GM12801 (cell line): Measurements from ENCODE around the gene CEACAM5.

Experiments used
- TF ChIP-seq, protein P1 (sequence below): IDR thresholded peaks from one replicate; pipeline ENCODE4 v1.5.1; 2011; ENCODE audit warnings: control low read depth; ENCODE audit not compliant: insufficient read length; ENCODE audit errors: extremely low read depth

Gene CEACAM5

DNA sequence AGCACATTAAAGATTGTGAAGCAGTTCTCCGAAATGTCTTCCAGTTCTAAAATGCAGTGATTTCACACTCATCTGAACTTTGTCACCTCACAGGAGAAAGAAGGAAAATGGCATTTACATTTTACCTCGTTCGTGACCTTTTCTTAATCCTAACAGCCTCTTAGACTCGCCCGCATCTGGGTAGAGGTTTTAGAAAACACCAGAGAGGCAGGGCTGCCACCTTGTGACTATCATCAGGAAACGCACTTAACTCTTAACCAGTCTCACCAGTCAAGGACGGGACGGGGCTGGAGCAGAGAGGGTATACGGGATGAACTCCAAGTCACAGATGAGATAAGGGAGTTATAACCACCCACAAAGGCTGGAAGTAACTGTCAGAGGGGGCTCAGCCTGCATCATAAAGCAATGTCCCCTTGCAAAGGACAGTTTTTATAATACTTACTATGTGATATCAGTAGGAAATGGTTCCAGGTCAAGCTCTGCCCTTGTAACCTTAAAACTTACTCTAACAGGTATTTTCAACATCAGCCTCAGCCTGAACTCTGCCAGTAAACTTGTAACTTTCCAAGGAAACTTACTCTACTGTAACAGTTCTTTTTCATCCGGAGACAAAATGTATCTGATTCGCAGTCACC lies 38.3 kb downstream of the CEACAM5 start:
- TF ChIP-seq, protein P1, sequence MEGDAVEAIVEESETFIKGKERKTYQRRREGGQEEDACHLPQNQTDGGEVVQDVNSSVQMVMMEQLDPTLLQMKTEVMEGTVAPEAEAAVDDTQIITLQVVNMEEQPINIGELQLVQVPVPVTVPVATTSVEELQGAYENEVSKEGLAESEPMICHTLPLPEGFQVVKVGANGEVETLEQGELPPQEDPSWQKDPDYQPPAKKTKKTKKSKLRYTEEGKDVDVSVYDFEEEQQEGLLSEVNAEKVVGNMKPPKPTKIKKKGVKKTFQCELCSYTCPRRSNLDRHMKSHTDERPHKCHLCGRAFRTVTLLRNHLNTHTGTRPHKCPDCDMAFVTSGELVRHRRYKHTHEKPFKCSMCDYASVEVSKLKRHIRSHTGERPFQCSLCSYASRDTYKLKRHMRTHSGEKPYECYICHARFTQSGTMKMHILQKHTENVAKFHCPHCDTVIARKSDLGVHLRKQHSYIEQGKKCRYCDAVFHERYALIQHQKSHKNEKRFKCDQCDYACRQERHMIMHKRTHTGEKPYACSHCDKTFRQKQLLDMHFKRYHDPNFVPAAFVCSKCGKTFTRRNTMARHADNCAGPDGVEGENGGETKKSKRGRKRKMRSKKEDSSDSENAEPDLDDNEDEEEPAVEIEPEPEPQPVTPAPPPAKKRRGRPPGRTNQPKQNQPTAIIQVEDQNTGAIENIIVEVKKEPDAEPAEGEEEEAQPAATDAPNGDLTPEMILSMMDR, result no peak

DNA sequence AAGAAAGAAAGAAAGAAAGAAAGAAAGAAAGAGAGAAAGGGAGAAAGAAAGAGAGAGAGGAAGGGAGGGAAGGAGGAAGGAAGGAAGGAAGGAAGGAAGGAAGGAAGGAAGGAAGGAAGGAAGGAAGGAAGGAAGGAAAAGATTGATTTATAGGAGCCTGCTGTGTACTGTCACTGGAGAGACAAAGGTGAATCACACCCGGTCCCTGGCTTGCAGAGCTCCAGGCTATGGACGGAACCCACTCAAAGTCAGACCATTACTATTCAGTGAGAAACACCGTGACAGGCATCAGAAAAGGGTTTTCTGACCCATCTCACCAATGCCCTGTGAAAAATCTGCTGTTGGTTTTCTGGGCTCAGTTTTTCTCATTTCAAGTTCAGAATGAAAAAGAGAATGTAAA lies 39.6 kb downstream of the CEACAM5 start:
- TF ChIP-seq, protein P1, result no peak

GRCh38 chr19:41753159-41753558 lies 44.7 kb downstream of the CEACAM5 start:
- TF ChIP-seq, protein P1, result no peak

GRCh38 chr19:41753936-41754529 lies 45.6 kb downstream of the CEACAM5 start:
- TF ChIP-seq, protein P1, result no peak

DNA sequence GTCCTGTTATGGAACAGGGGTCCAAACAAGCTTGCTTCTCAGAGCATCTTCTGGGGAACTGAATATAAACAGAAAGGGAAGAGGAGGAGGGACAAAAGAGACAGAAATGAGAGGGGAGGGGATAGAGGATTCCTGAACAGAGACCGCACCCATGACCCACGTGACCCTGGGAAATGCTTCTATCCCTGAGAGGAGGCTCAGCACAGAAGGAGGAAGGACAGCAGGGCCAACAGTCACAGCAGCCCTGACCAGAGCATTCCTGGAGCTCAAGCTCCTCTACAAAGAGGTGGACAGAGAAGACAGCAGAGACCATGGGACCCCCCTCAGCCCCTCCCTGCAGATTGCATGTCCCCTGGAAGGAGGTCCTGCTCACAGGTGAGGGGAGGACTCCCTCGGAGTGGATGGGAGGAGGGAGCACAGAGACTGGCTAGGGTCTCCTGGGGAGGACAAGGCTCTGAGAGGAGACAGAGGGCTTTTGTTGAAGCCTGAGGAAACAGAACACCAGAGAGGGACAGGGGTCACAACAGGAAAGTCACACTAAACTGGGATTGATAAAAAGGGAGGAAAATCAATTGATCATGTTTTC lies 47.0 kb downstream of the CEACAM5 start, which contains the start of gene CEACAM6:
TSS of gene CEACAM6 (plus strand) at position 203 of the 586 bp plus-strand sequence. CDS start at position 312, 109 bp downstream.
- TF ChIP-seq, protein P1, result no peak

DNA sequence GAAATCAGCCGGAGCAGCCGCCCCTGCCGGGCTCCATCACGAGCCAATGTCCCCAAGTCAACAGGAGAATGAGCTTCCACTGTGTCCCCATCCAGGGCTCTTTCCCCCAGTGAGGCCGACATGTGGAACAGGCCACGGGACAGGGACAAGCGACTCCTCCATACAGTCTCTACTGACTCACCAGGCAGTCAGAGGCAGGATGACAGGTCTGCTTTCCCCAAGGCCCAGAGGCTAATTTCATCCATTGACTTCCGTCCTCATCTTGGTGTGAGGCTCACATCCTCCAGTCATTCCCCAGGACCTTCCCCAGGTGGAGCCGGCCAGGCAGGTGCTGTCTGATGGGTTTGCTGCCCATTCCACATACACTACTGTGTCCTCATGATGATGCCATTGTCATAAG lies 50.4 kb downstream of the CEACAM5 start:
- TF ChIP-seq, protein P1, result no peak

DNA sequence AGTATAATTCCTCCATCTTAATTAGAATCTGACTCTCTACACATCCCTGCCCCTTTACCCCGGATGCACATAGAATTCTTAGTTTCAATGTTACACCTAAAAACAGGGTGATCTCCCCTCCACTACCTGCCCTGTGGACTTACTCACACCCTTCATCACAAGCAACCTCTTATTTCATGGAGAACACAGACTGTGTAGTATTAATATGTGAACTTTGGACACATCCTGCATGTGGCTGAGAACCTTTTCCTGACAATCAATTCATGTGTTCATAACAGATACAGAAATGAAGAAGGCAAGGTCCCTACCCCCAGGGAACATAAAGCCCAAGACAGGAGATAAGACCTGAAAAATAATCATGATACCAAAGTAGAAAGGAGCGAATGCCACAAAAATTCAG lies 58.7 kb downstream of the CEACAM5 start:
- TF ChIP-seq, protein P1, result no peak
